GM10847 (cell line): ENCODE results near the gene ADGRG3.

Experiments
- POLR2A ChIP-seq: IDR thresholded peaks from 2 replicates; pipeline ENCODE4 v1.6.1; 2011; ENCODE audit not compliant: insufficient read length; ENCODE audit errors: extremely low read depth

The ADGRG3 gene

GRCh38 chr16:57668263-57668571 lies at the start of gene ADGRG3:
Gene ADGRG3 (plus strand): TSS chr16:57668306. CDS start chr16:57668348, 42 bp downstream.
- TF ChIP-seq POLR2A, result no peak

GRCh38 chr16:57619133-57619605 lies 48.9 kb upstream of the ADGRG3 start:
- no peak for TF ChIP-seq POLR2A

GRCh38 chr16:57619606-57620334 lies 48.3 kb upstream of the ADGRG3 start:
- TF ChIP-seq POLR2A, result no peak

- no peak for TF ChIP-seq POLR2A
These were observed 47.5 kb upstream of the ADGRG3 start for GRCh38 chr16:57620335-57621231.

- no peak for TF ChIP-seq POLR2A
These were observed 46.4 kb upstream of the ADGRG3 start for GRCh38 chr16:57621521-57622271.

GRCh38 chr16:57622361-57623250 lies 45.5 kb upstream of the ADGRG3 start:
- no peak for TF ChIP-seq POLR2A

GRCh38 chr16:57623251-57624043 lies 44.7 kb upstream of the ADGRG3 start:
- no peak for TF ChIP-seq POLR2A

GRCh38 chr16:57624044-57624688 lies 43.9 kb upstream of the ADGRG3 start:
- TF ChIP-seq POLR2A, result no peak

- TF ChIP-seq POLR2A, result no peak
These were observed 43.2 kb upstream of the ADGRG3 start for GRCh38 chr16:57624806-57625500.

- no peak for TF ChIP-seq POLR2A
These were observed 41.5 kb upstream of the ADGRG3 start for GRCh38 chr16:57626420-57627170.

GRCh38 chr16:57627184-57627871 lies 40.8 kb upstream of the ADGRG3 start:
- TF ChIP-seq POLR2A, result no peak
